H1 (cell line): ENCODE results near the gene OR10T2. TPM values are rescaled to one million over a fixed set of nuclear protein-coding genes. Genes with fewer than 3 reads are reported as not detected.

Experiments
- CTCF ChIA-PET: fragments of 300-600 bp; sonication (Branson Sonifier 250); formaldehyde crosslinking; loops from one replicate; lab custom pipeline; 2021; ENCODE audit not compliant: partially characterized antibody; lab: Charles Lee
- POLR2A ChIA-PET: fragments of 300-600 bp; sonication (Branson Sonifier 250); formaldehyde crosslinking; loops from one replicate; lab custom pipeline; 2021; ENCODE audit warnings: inconsistent platforms; ENCODE audit not compliant: partially characterized antibody; lab: Charles Lee
- DNase-seq, 2 experiments: peaks; one replicate each; pipeline versions ENCODE4 v3.0.0 to v3.0.0-alpha.2; 2010 to 2022; ENCODE audit warnings: low spot score in 2 of 2, low read depth in 1 of 2, mixed read lengths in 1 of 2
- FAIRE-seq: peaks from 2 replicates; lab custom pipeline; 2011; peaks lifted over from hg19 to GRCh38; lab: Jason Lieb, UNC
- H2AFZ ChIP-seq: 2 replicates; pipeline ENCODE4 v1.8.1; 2012; ENCODE audit warnings: low read length, inconsistent platforms
- H2AK5ac ChIP-seq: 2 replicates; pipeline ENCODE4 v1.6.1; 2013; ENCODE audit warnings: low read depth, low read length
- H2BK120ac ChIP-seq: replicated peaks from 2 replicates; pipeline ENCODE3; 2013; ENCODE audit warnings: low read depth, low read length, inconsistent platforms
- H2BK12ac ChIP-seq: 2 replicates; pipeline ENCODE4 v1.6.1; 2013; ENCODE audit warnings: low read depth, low read length
- H2BK15ac ChIP-seq: 2 replicates; pipeline ENCODE4 v1.6.1; 2013; ENCODE audit warnings: low read length
- H2BK20ac ChIP-seq: 2 replicates; pipeline ENCODE4 v1.6.1; 2013; ENCODE audit warnings: low read length
- H2BK5ac ChIP-seq: 2 replicates; pipeline ENCODE4 v1.6.1; 2013; ENCODE audit warnings: low read depth, low read length
- H3K14ac ChIP-seq: 2 replicates; pipeline ENCODE4 v1.6.1; 2013; ENCODE audit warnings: inconsistent platforms; ENCODE audit not compliant: insufficient read length
- H3K18ac ChIP-seq: 2 replicates; pipeline ENCODE4 v1.6.1; 2013; ENCODE audit warnings: low read length; ENCODE audit errors: extremely low read depth
- H3K23ac ChIP-seq: 2 replicates; pipeline ENCODE4 v1.6.1; 2013; ENCODE audit warnings: inconsistent platforms; ENCODE audit not compliant: insufficient read length
- H3K23me2 ChIP-seq: 2 replicates; pipeline ENCODE4 v1.6.1; 2013; ENCODE audit warnings: low read depth, low read length
- H3K27ac ChIP-seq: 2 replicates; pipeline ENCODE4 v1.6.1; 2011; ENCODE audit warnings: low read depth, low read length, inconsistent platforms
- H3K27me3 ChIP-seq, 4 experiments: replicated peaks in 1 of 4; 1 replicate in 1 of 4; 2 replicates in 3 of 4; pipeline versions ENCODE4 v1.6.1 to v1.8.1; 2011 to 2013; ENCODE audit warnings: low read length in 3 of 4, mild to moderate bottlenecking in 3 of 4, inconsistent platforms in 2 of 4, mixed read lengths in 2 of 4, moderate library complexity in 1 of 4; ENCODE audit not compliant: control insufficient read depth in 3 of 4, insufficient read depth in 3 of 4; ENCODE audit errors: extremely low read depth in 1 of 4
- H3K36me3 ChIP-seq, 4 experiments: 2 replicates each; pipeline versions ENCODE4 v1.6.1 to v1.8.1; 2011 to 2013; ENCODE audit warnings: mild to moderate bottlenecking in 4 of 4, low read length in 3 of 4, moderate library complexity in 2 of 4, control low read depth in 1 of 4, inconsistent platforms in 1 of 4; ENCODE audit not compliant: insufficient read depth in 4 of 4, control insufficient read depth in 2 of 4
- H3K4ac ChIP-seq: replicated peaks from 2 replicates; pipeline ENCODE3; 2013; ENCODE audit warnings: low read length, low read depth, mixed read lengths, inconsistent platforms; ENCODE audit not compliant: insufficient read length
- H3K4me1 ChIP-seq, 4 experiments: replicated peaks in 1 of 4; 1 replicate in 1 of 4; 2 replicates in 3 of 4; pipeline versions ENCODE4 v1.6.1 to v1.8.1; 2011 to 2013; ENCODE audit warnings: low read length in 3 of 4, inconsistent platforms in 2 of 4, mixed read lengths in 1 of 4; ENCODE audit not compliant: insufficient read depth in 4 of 4, control insufficient read depth in 3 of 4
- H3K4me2 ChIP-seq, 2 experiments: 2 replicates each; pipeline versions ENCODE4 v1.6.1 to v1.8.1; 2011 to 2013; ENCODE audit warnings: low read depth in 2 of 2, low read length in 2 of 2, control low read depth in 1 of 2, inconsistent platforms in 1 of 2, mild to moderate bottlenecking in 1 of 2; ENCODE audit not compliant: insufficient read depth in 1 of 2
- H3K4me3 ChIP-seq, 4 experiments: fragments of 200-600, 300-600 bp in 1 of 4; sonication (generic), shearing (Covaris generic), sonication (Bioruptor Twin) in 1 of 4; 2 replicates each; pipeline versions ENCODE4 v1.5.1 to v1.8.1; 2011 to 2016; ENCODE audit warnings: low read length in 4 of 4, low read depth in 3 of 4, control low read depth in 2 of 4, inconsistent platforms in 2 of 4, mild to moderate bottlenecking in 2 of 4, mixed read lengths in 1 of 4, moderate library complexity in 1 of 4; ENCODE audit not compliant: insufficient read depth in 2 of 4; ENCODE audit errors: extremely low read depth in 1 of 4
- H3K56ac ChIP-seq: replicated peaks from 2 replicates; pipeline ENCODE3; 2013; ENCODE audit warnings: low read depth, mild to moderate bottlenecking, mixed read lengths, low read length, inconsistent platforms; ENCODE audit not compliant: insufficient read length
- H3K79me1 ChIP-seq: 2 replicates; pipeline ENCODE4 v1.6.1; 2013; ENCODE audit warnings: low read depth, low read length, control low read depth
- H3K79me2 ChIP-seq, 2 experiments: 2 replicates each; pipeline versions ENCODE4 v1.6.1 to v1.8.1; 2012 to 2013; ENCODE audit warnings: low read length in 2 of 2, mild to moderate bottlenecking in 2 of 2, inconsistent platforms in 1 of 2; ENCODE audit not compliant: insufficient read depth in 2 of 2, control insufficient read depth in 1 of 2
- H3K9ac ChIP-seq, 4 experiments: replicated peaks in 1 of 4; 1 replicate in 1 of 4; 2 replicates in 3 of 4; pipeline versions ENCODE4 v1.6.1 to v1.8.1; 2011 to 2013; ENCODE audit warnings: low read depth in 3 of 4, low read length in 3 of 4, control low read depth in 2 of 4, mild to moderate bottlenecking in 2 of 4, moderate library complexity in 2 of 4, inconsistent platforms in 1 of 4; ENCODE audit errors: extremely low read depth in 1 of 4
- H3K9me3 ChIP-seq, 2 experiments: 2 replicates each; pipeline versions ENCODE4 v1.6.1 to v1.8.1; 2012 to 2013; ENCODE audit warnings: mild to moderate bottlenecking in 2 of 2, moderate library complexity in 2 of 2, control low read depth in 1 of 2, inconsistent platforms in 1 of 2, low read depth in 1 of 2, low read length in 1 of 2, mixed read lengths in 1 of 2; ENCODE audit not compliant: insufficient read depth in 2 of 2
- H4K20me1 ChIP-seq, 2 experiments: replicated peaks in 1 of 2; 2 replicates each; pipeline versions ENCODE3 to v1.8.1; 2011 to 2013; ENCODE audit warnings: inconsistent platforms in 2 of 2, low read length in 2 of 2, mild to moderate bottlenecking in 1 of 2; ENCODE audit not compliant: insufficient read depth in 2 of 2, control insufficient read depth in 1 of 2
- H4K5ac ChIP-seq: 2 replicates; pipeline ENCODE4 v1.6.1; 2013; ENCODE audit warnings: low read length, low read depth, mixed read lengths, inconsistent platforms; ENCODE audit not compliant: insufficient read length
- H4K8ac ChIP-seq: 2 replicates; pipeline ENCODE4 v1.8.0; 2013; ENCODE audit warnings: mild to moderate bottlenecking, moderate library complexity, low read length, inconsistent platforms; ENCODE audit not compliant: insufficient read depth; ENCODE audit errors: extremely low read depth
- H4K91ac ChIP-seq: replicated peaks from 2 replicates; pipeline ENCODE3; 2013; ENCODE audit warnings: low read length, mixed read lengths, inconsistent platforms; ENCODE audit not compliant: insufficient read length
- BACH1 ChIP-seq: IDR thresholded peaks from 2 replicates; pipeline ENCODE4 v1.6.1; 2012; ENCODE audit warnings: low read length, improper control_type of control experiment
- CTCF ChIP-seq, 3 experiments: IDR thresholded peaks; 1 replicate in 2 of 3; 2 replicates in 1 of 3; pipeline versions ENCODE4 v1.5.1 to v1.6.1; 2011; ENCODE audit warnings: low read length in 3 of 3, mild to moderate bottlenecking in 3 of 3, inconsistent platforms in 2 of 3, low read depth in 1 of 3, moderate library complexity in 1 of 3; ENCODE audit not compliant: insufficient read depth in 1 of 3; ENCODE audit errors: control extremely low read depth in 1 of 3
- EGR1 ChIP-seq: IDR thresholded peaks from 2 replicates; pipeline ENCODE4 v1.6.1; 2011; ENCODE audit warnings: low read depth, low read length, borderline replicate concordance
- GTF2F1 ChIP-seq: IDR thresholded peaks from 2 replicates; pipeline ENCODE4 v1.6.1; 2012; ENCODE audit warnings: low read depth, low read length, improper control_type of control experiment, borderline replicate concordance
- KDM5A ChIP-seq: fragments of 200-600 bp; IDR thresholded peaks from 2 replicates; pipeline ENCODE4 v1.7.1; 2012; ENCODE audit warnings: mild to moderate bottlenecking, low read length, inconsistent platforms, mixed read lengths
- MAFK ChIP-seq: IDR thresholded peaks from 2 replicates; pipeline ENCODE4 v1.6.1; 2012; ENCODE audit warnings: low read depth, mild to moderate bottlenecking, improper control_type of control experiment, low read length
- PHF8 ChIP-seq: fragments of 200-600 bp; sonication (generic); conservative IDR thresholded peaks from 2 replicates; pipeline ENCODE4 v1.7.1; 2012; ENCODE audit warnings: low read depth, mild to moderate bottlenecking, inconsistent platforms, low read length, moderate library complexity
- RFX5 ChIP-seq: IDR thresholded peaks from 2 replicates; pipeline ENCODE4 v1.6.1; 2011; ENCODE audit warnings: low read depth, low read length, improper control_type of control experiment, borderline replicate concordance
- SP1 ChIP-seq: IDR thresholded peaks from 2 replicates; pipeline ENCODE4 v1.6.1; 2011; ENCODE audit warnings: low read depth, low read length
- TEAD4 ChIP-seq: IDR thresholded peaks from 2 replicates; pipeline ENCODE4 v1.6.1; 2012; ENCODE audit warnings: low read depth, low read length, inconsistent platforms, mixed read lengths
- ZNF274 ChIP-seq: IDR thresholded peaks from 2 replicates; pipeline ENCODE4 v1.7.0; 2012; ENCODE audit warnings: low read length, borderline replicate concordance; ENCODE audit errors: extremely low read depth
- WGBS, 2 experiments: shearing (Covaris generic) in 1 of 2; methylation state at CpG; one replicate each; pipeline versions ENCODE4 v1.1.6 to v1.1.7; 2013 to 2015; ENCODE audit warnings: low lambda C conversion rate in 2 of 2, mixed read lengths in 2 of 2, inconsistent platforms in 1 of 2, low coverage in 1 of 2, missing lambda C conversion rate in 1 of 2; ENCODE audit not compliant: insufficient replicate concordance in 2 of 2, insufficient coverage in 1 of 2, insufficient read length in 1 of 2; ENCODE audit errors: extremely low coverage in 1 of 2, missing lambda C conversion rate in 1 of 2; 5-methylcytosine and 5-hydroxymethylcytosine counted together
- polyA plus RNA-seq, 7 experiments: library from polyadenylated mRNA; depleted of rRNA in 3 of 7; stranded (reverse) in 5 of 7; unstranded in 2 of 7; fragments of >200 nt in 5 of 7; fragments of 200-250 nt in 2 of 7; gene quantifications; 1 replicate in 5 of 7; 2 replicates in 1 of 7; 4 replicates in 1 of 7; pipeline versions ENCODE4 v1.2.1 to v1.2.3, GENCODE V29; 2011 to 2013; ENCODE audit warnings: missing spikeins in 2 of 7, mixed read lengths in 2 of 7
- total RNA-seq: library from RNA; stranded (reverse); fragmentation: NEBNext Ultra II Directional; extraction: Animal tissue kit (Norgen Biotek cat#: 25700); gene quantifications from 2 replicates; pipeline ENCODE4 v1.2.1, GENCODE V29; 2021

OR10T2 gene
- total and polyA plus RNA-seq, 2 of the 8 experiments (the other 6 are each of a cell fraction or from before 2014, with no cell fraction given), result not detected

GRCh38 chr1:158353303-158354075, 45.8 kb downstream of the OR10T2 start, which contains the start of gene CD1E:
Gene CD1E (plus strand): TSS chr1:158353894. CDS start chr1:158353989, 95 bp downstream.
- no peak for DNase-seq
- no peaks in the 10 kb centered on the region for H3K23me2 ChIP-seq
- no peak within 1 kb of the TSS for H3K14ac ChIP-seq
- no peaks in the 10 kb centered on the region for H3K36me3 ChIP-seq
- no peaks in the 10 kb centered on the region for H3K4me1 ChIP-seq
- no peak within 1 kb of the TSS for H3K4me3 ChIP-seq
- CTCF ChIA-PET, result interaction anchor here (0.8 to 0.9 kb wide), 2 partner anchors 177 to 475 kb away, joined by 3 read pairs; no protein-coding TSS in a partner anchor
- H3K27me3 ChIP-seq, result no peaks in the 10 kb centered on the region
- no peak within 1 kb of the TSS for H3K4me2 ChIP-seq
- no peak within 1 kb of the TSS for H4K8ac ChIP-seq
- H2BK12ac ChIP-seq, result no peak within 1 kb of the TSS
- peak within 1 kb of the TSS; percentile 66; the same call in 1 of the 2 replicates for H2AFZ ChIP-seq
- H3K23ac ChIP-seq, result no peak within 1 kb of the TSS
- no peaks in the 10 kb centered on the region for H4K20me1 ChIP-seq
- H3K79me2 ChIP-seq, result no peaks in the 10 kb centered on the region
- POLR2A ChIA-PET, result no interaction called here
- no peak within 1 kb of the TSS for H2BK20ac ChIP-seq
- no peaks in the 10 kb centered on the region for H3K79me1 ChIP-seq
- H3K4ac ChIP-seq, result no peak within 1 kb of the TSS
- H3K9me3 ChIP-seq, result no peaks in the 10 kb centered on the region; a peak in 1 of 4 replicates
- H2AK5ac ChIP-seq, result no peak within 1 kb of the TSS
- no peak for FAIRE-seq
- no peak within 1 kb of the TSS for H4K5ac ChIP-seq
- 78% methylated on average over 6 of the region's 6 CpGs; no CpG with 5 or more reads in 1 of the 2 experiments for WGBS, 2 experiments
- H3K27ac ChIP-seq, result no peak within 1 kb of the TSS
- no peak within 1 kb of the TSS for H4K91ac ChIP-seq
- H3K18ac ChIP-seq, result no peak within 1 kb of the TSS
- no peak within 1 kb of the TSS for H2BK120ac ChIP-seq
- no peak within 1 kb of the TSS for H2BK5ac ChIP-seq
- no peak within 1 kb of the TSS for H3K9ac ChIP-seq
- no peak within 1 kb of the TSS for H3K56ac ChIP-seq
- H2BK15ac ChIP-seq, result no peak within 1 kb of the TSS
- TF ChIP-seq BACH1 (no peak), KDM5A (no peak), TEAD4 (no peak), CTCF (IDR thresholded peaks at IDR 0.05; ENCODE audit: control extremely low read depth in 1 of 3, insufficient read depth in 1 of 3, low read depth in 1 of 3, low read length in 3 of 3) (no peak), EGR1 (no peak), MAFK (no peak), PHF8 (no peak), ZNF274 (no peak), GTF2F1 (no peak), RFX5 (no peak), SP1 (no peak)
